Large intestine (tissue), 3 donors: ENCODE results near the gene CYP24A1. TPM values are rescaled to one million over a fixed set of nuclear protein-coding genes. Genes with fewer than 3 reads are reported as not detected.

Source experiments
- DNase-seq, 2 donors: peaks; one replicate each; pipeline versions ENCODE4 v3.0.0 to v3.0.0-alpha.2; 2013
- H3K27ac ChIP-seq: one replicate; pipeline ENCODE4 v1.5.1; 2013; ENCODE audit warnings: low read length
- H3K27me3 ChIP-seq: 2 replicates; pipeline ENCODE4 v1.6.1; 2013; ENCODE audit warnings: low read length; ENCODE audit not compliant: control insufficient read depth, insufficient read depth
- H3K36me3 ChIP-seq: 2 replicates; pipeline ENCODE4 v1.6.1; 2013; ENCODE audit warnings: low read length; ENCODE audit not compliant: control insufficient read depth, insufficient read depth
- H3K4me1 ChIP-seq: one replicate; pipeline ENCODE4 v1.6.1; 2013; ENCODE audit warnings: low read length; ENCODE audit not compliant: control insufficient read depth, insufficient read depth
- H3K4me3 ChIP-seq: one replicate; pipeline ENCODE4 v1.5.1; 2013; ENCODE audit warnings: low read length
- H3K9me3 ChIP-seq: one replicate; pipeline ENCODE4 v1.6.1; 2013; ENCODE audit warnings: mild to moderate bottlenecking, low read depth, low read length, moderate library complexity; ENCODE audit not compliant: control insufficient read depth
- WGBS: methylation state at CpG from one replicate; pipeline ENCODE4 v1.1.5; 2013; ENCODE audit warnings: low lambda C conversion rate; ENCODE audit not compliant: insufficient coverage; 5-methylcytosine and 5-hydroxymethylcytosine counted together
- polyA plus RNA-seq: library from polyadenylated mRNA; unstranded; fragments of 120-200 nt; gene quantifications from one replicate; pipeline ENCODE4 v1.2.1, GENCODE V29; 2013

CYP24A1 gene
- polyA plus RNA-seq, 1 donor = not detected

DNA sequence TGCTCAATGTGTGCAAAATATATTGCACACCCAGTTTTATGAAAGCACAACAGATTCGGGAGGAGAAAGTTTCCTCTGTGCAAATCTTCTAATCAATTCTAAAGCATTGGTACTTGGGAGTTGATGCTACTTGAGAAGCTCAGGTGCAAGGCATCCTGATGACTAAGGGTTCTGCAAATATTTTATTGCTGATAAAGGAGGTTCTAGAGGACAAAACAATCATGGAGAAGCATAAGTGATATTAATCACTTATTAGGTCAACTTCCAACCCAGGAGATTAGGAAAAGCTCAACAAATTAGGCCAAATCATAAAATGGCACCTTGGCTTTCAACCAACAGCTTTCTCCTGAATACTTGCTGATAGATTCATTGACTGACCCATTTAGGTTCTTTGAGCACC is 27.1 kb downstream of the CYP24A1 start:
- Histone ChIP-seq H3K4me1 (peaks cover 4% of the 10 kb centered on the region), H3K27ac (no peak overlapping the region), H3K27me3 (peaks cover 5% of the 10 kb centered on the region), H3K36me3 (no peaks in the 10 kb centered on the region), H3K9me3 (no peaks in the 10 kb centered on the region), H3K4me3 (no peak overlapping the region)
- no CpG with 5 or more reads among the region's 1 CpG for WGBS
- DNase-seq = no peak

DNA sequence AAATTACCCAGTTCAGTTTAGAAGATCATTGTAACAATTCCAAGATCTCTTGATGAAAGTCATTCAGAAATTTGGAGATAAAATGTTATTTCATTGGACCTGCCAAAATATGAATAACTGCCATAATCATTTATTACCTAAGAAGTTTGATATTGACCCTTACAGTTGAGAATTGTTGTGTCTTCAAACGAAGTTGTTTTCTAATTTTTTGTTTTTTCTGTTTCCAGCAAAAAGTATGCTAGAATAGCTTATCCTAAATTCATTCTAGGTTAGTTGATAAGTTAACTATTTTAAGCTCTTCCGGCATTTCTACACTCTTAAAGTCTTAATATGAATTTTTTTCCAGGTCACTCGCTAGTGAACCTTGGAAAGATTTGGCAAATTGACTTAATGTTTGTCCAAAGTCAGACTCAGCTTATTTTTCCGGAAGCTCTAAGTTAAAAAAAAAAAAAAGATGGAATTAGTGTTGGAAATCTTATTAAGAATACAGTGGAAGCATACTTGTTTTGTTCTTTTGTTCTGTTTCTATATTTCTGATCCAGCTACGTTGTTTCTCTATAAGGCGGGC is 28.9 kb downstream of the CYP24A1 start:
- Histone ChIP-seq H3K27me3 (peaks cover 8% of the 10 kb centered on the region), H3K4me1 (peaks cover 4% of the 10 kb centered on the region), H3K36me3 (no peaks in the 10 kb centered on the region), H3K9me3 (no peaks in the 10 kb centered on the region), H3K4me3 (no peak overlapping the region), H3K27ac (no peak overlapping the region)
- WGBS = 90% methylated on average over 3 of the region's 6 CpGs
- no peak for DNase-seq

DNA sequence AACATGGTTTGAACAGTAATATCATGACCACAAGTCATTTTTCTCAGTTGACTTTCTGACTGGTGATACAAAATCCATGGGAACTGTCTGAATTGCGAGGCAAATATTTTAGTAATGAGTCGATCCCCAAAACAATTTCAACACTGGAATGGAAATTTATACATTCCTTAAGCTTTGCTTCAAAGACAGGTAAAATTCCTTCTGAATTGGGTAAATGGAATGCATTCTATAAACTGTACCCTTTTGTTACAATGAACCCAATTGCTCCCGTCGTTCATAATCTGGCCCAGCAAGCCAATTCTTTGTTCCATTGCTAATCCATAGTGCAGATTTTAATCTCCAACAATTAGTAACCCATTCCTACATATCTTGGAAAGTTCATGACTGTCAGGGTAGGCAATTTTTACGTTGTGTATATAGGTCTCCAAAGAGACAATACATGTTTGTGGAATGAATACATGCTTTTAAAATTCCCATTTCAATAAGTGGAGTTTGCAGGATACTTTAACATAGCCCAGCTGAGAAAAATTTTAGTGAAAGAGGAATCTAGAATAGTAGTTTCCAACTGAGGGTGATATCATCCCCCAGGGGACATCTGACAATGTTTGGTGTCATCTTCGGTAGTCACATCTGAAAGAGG is 32.7 kb downstream of the CYP24A1 start:
- DNase-seq = no peak
- Histone ChIP-seq H3K4me1 (no peaks in the 10 kb centered on the region), H3K4me3 (no peak overlapping the region), H3K27me3 (peaks cover 17% of the 10 kb centered on the region), H3K9me3 (no peaks in the 10 kb centered on the region), H3K27ac (no peak overlapping the region), H3K36me3 (no peaks in the 10 kb centered on the region)
- 82% methylated on average over 4 of the region's 6 CpGs for WGBS

DNA sequence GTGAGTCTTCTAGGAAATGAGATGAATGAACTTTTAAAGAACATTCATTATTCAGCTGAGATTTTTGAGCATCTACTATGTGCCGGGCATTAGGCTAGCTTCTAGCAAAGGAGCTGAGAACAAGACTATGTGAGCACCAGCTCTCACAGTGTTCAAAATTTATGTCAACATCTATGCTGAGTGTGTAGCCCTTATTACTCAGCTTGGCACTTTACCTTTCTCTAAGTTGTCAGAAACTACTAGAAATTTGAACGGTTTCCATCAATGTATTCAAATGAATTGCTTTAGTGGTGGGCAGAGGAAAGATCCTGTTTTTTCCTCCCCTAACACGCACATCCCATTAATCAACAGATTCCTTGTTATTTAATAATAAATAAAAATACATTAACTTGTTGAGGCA is 33.3 kb downstream of the CYP24A1 start:
- no peaks in the 10 kb centered on the region for H3K4me1 ChIP-seq
- H3K36me3 ChIP-seq = no peaks in the 10 kb centered on the region
- no peak overlapping the region for H3K27ac ChIP-seq
- H3K27me3 ChIP-seq = peaks cover 19% of the 10 kb centered on the region
- 100% methylated on average over 2 of the region's 3 CpGs for WGBS
- H3K4me3 ChIP-seq = no peak overlapping the region
- H3K9me3 ChIP-seq = no peaks in the 10 kb centered on the region
- DNase-seq = no peak

DNA sequence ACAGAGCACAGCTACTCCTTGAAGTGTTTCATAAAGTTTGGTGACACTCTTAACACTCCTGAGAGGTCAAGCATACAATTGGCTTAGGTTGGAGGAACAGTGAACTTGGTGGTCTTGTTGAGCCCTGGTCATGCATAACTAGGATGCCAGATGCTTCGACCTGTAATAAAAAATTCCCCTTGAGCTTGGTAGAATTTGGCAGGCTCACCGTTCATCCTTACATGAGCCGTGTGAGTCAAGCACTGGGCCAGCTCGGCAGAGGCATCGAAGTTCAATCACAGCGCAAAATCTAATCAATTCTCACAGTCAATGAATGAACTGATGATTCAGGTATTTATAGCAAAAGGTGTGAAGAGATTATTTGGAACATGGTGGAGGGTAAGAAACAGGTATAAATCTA is 33.7 kb downstream of the CYP24A1 start:
- DNase-seq = no peak
- Histone ChIP-seq H3K36me3 (no peaks in the 10 kb centered on the region), H3K9me3 (no peaks in the 10 kb centered on the region)

DNA sequence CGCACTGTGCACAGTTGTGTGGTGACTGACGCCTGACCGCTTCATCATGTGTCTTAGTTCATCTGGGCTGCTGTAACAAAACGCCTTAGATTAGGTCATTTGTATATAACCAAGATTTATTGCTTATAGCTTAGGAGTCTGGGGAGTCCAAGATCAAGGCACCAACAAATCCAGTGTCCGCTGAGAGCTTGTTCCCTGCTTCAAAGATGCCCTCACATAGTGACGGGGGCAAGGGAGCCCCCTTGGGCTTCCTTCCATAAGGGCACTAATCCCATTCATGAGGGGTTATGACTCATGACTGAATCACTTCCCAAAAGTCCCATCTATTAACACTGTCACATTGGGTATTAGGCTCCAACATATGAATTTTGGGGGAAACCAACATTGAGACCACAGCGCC is 34.6 kb downstream of the CYP24A1 start:
- H3K4me3 ChIP-seq = no peak overlapping the region
- no peaks in the 10 kb centered on the region for H3K4me1 ChIP-seq
- DNase-seq = no peak
- no peaks in the 10 kb centered on the region for H3K36me3 ChIP-seq
- WGBS = 100% methylated on average over 1 of the region's 7 CpGs
- H3K27me3 ChIP-seq = peaks cover 19% of the 10 kb centered on the region
- no peaks in the 10 kb centered on the region for H3K9me3 ChIP-seq
- no peak overlapping the region for H3K27ac ChIP-seq

More for the DNA sequence above, 33.7 kb downstream of the CYP24A1 start:
- Histone ChIP-seq H3K4me3 (no peak overlapping the region), H3K27me3 (peaks cover 19% of the 10 kb centered on the region), H3K4me1 (no peaks in the 10 kb centered on the region), H3K27ac (no peak overlapping the region)
- WGBS = no CpG with 5 or more reads among the region's 6 CpGs

DNA sequence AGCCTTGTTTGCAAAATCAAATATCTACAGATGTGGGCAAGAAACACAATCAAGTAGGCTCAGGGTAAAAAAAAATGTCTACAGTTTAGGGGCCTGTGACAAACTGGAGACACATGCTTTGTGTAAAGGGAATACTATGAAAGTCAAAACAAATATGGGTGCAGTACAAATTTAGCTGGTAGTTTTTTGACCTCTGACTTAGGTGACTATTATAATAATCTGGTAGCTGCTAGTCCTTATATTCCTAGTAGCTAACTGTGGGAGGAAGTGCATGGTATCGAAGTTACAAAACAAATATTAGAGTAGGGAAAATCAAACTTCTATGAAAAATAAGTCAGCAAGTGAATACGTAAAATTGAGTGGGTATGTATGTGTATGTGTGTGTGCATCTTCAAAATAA is 35.4 kb downstream of the CYP24A1 start:
- Histone ChIP-seq H3K4me1 (no peaks in the 10 kb centered on the region), H3K9me3 (no peaks in the 10 kb centered on the region), H3K27me3 (peaks cover 19% of the 10 kb centered on the region), H3K36me3 (no peaks in the 10 kb centered on the region), H3K4me3 (no peak overlapping the region), H3K27ac (no peak overlapping the region)
- no peak for DNase-seq
- WGBS = 88% methylated on average over 2 of the region's 2 CpGs

DNA sequence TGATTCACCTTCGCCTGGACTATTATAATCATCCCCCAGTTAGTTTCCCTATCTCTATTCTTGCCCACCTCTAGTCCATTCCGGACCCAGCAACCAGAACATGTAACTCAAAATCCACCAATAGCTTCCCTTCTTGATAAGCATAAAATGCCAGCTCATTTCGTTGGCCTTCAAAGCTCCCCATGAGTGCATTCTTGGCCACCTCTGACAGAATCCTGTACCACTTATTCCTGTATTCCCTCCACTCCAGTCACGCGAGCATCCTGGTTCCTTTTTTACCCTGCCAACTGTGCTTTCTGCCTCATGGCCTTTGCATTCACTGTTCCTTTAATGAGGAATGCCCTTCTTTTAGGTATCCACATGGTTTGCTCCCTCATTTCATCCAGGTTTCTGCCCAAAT is 36.7 kb downstream of the CYP24A1 start:
- H3K4me1 ChIP-seq = peaks cover 3% of the 10 kb centered on the region
- H3K4me3 ChIP-seq = no peak overlapping the region
- H3K36me3 ChIP-seq = no peaks in the 10 kb centered on the region
- no peak overlapping the region for H3K27ac ChIP-seq
- no peak for DNase-seq
- H3K9me3 ChIP-seq = no peaks in the 10 kb centered on the region
- WGBS = 79% methylated on average over 3 of the region's 5 CpGs
- H3K27me3 ChIP-seq = peaks cover 17% of the 10 kb centered on the region

DNA sequence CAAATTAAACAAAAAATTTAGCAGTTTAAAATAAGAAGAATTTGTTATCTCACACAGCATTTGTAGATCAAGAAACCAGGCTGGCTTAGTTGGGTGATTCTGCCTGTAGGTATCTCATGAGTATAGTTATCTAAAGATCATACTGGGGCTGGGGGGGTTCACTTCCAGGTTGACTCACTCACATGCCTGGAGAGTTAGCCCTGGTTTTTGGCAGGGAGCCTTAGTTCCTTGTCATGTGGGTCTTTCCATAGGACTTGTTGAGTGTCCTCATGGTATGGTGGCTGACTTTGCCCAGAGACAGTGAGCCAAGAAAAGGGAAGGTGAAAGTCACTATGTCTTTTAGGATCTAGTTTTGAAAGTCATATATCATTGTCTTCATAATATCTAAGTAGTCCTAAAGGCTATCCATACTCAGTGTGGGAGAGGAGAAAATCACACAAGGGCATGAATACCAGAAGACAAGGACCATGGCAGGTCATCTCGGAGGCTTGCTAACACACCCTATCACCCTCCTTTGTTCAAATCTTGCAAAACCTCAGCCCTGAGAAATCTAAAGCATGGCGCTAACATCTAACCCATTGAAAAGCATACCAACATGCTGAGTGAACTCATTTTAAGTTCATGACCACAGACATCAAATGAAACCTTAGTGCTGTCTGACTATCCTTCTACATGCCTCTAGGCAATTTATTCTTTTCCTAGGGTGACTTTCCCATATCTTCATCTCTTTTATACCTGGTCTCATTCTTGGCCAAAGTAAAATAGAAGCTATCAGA is 39.2 kb downstream of the CYP24A1 start:
- H3K36me3 ChIP-seq = no peaks in the 10 kb centered on the region
- no peak for DNase-seq
- peaks cover 14% of the 10 kb centered on the region for H3K27me3 ChIP-seq
- no peaks in the 10 kb centered on the region for H3K9me3 ChIP-seq
- H3K4me1 ChIP-seq = peaks cover 3% of the 10 kb centered on the region
- WGBS = no CpG with 5 or more reads among the region's 2 CpGs
- no peak overlapping the region for H3K4me3 ChIP-seq
- H3K27ac ChIP-seq = no peak overlapping the region

DNA sequence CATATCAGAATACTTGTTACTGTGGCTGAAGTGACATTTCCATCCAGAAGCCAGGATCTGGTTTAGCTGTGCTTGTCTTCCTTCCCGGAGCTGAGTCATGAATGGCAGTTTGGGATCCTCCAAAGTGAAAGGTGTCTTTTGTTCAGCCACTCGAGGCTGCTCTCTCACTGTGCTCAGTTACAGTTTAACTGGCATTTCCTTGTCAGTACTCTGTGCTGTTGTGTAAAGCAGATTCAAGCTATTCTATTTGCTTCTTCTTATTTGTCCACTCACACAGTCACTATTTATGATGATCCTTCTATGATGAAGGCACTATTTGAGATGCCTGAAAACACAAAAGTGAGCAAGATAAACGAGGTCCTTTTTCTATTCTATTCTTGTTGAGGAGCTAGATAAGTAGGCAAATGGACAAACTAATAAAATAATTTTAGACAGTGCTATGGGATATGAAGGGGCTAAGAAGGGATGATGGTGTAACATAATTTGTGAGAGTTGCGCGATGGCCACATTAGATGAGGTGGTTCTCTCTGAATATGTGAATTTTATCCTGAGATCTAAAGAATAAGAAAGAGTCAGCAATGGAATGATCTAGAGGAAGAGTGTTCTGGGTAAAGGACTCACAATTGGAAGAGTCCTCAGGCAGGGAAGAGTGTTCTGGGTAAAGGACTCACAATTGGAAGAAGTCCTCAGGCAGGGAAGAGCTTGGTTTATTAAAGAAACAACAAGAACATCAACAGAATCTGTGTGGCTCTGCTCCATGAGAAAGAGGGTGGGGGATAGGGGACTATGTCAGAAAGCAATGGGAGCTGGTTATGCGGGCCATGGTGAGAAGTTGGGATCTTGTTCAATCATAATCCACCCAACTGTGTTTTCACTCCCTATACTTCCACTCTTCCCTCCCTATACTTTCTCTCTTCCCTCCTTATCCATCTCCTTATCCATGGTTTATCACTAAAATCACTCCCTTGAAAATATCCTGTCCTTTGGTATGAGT is 40.1 kb downstream of the CYP24A1 start:
- H3K36me3 ChIP-seq = no peaks in the 10 kb centered on the region
- peaks cover 11% of the 10 kb centered on the region for H3K27me3 ChIP-seq
- peak; percentile 37 to 54 for DNase-seq
- 60% methylated on average over 3 of the region's 6 CpGs for WGBS
- no peak overlapping the region for H3K4me3 ChIP-seq
- no peak overlapping the region for H3K27ac ChIP-seq
- H3K4me1 ChIP-seq = peaks cover 3% of the 10 kb centered on the region
- H3K9me3 ChIP-seq = no peaks in the 10 kb centered on the region
